Measurements from ENCODE around the gene DCAF17.

The DCAF17 gene

DNA sequence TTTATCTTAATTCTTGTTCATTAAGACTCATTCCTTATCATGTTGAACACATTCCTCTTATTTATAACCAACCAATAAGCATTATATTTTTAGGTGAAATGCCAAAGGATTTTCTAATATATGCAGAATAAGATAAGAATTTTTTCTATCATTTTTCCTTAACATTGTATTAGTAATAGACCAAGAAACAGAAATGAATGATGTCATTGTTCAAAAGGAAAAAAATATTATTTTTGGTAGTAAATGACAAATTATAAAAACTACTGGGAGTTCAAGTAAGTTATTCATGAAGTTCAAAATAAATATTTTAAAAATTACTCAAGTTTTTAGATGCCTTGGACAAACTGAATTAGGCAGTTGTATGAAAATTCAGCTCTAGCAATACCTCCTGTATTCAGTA is 25.5 kb downstream of the DCAF17 start:
- TF ChIP-seq, protein P1, sequence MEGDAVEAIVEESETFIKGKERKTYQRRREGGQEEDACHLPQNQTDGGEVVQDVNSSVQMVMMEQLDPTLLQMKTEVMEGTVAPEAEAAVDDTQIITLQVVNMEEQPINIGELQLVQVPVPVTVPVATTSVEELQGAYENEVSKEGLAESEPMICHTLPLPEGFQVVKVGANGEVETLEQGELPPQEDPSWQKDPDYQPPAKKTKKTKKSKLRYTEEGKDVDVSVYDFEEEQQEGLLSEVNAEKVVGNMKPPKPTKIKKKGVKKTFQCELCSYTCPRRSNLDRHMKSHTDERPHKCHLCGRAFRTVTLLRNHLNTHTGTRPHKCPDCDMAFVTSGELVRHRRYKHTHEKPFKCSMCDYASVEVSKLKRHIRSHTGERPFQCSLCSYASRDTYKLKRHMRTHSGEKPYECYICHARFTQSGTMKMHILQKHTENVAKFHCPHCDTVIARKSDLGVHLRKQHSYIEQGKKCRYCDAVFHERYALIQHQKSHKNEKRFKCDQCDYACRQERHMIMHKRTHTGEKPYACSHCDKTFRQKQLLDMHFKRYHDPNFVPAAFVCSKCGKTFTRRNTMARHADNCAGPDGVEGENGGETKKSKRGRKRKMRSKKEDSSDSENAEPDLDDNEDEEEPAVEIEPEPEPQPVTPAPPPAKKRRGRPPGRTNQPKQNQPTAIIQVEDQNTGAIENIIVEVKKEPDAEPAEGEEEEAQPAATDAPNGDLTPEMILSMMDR (IDR thresholded peaks at IDR 0.05; ENCODE audit: borderline replicate concordance, insufficient read depth, low read depth, low read length) = no peak
- H3K4me3 ChIP-seq (ENCODE audit: low read depth, low read length) = no peak overlapping the region

- no peak overlapping the region for H3K4me3 ChIP-seq (ENCODE audit: low read depth, low read length)
- TF ChIP-seq, protein P1 (IDR thresholded peaks at IDR 0.05; ENCODE audit: borderline replicate concordance, insufficient read depth, low read depth, low read length) = no peak
Observed at GRCh38 chr2:171460537-171460936, 26.5 kb downstream of the DCAF17 start.

- no peak overlapping the region for H3K4me3 ChIP-seq (ENCODE audit: low read depth, low read length)
- TF ChIP-seq, protein P1 (IDR thresholded peaks at IDR 0.05; ENCODE audit: borderline replicate concordance, insufficient read depth, low read depth, low read length) = no peak
Observed at GRCh38 chr2:171469176-171469575, 35.1 kb downstream of the DCAF17 start.

DNA sequence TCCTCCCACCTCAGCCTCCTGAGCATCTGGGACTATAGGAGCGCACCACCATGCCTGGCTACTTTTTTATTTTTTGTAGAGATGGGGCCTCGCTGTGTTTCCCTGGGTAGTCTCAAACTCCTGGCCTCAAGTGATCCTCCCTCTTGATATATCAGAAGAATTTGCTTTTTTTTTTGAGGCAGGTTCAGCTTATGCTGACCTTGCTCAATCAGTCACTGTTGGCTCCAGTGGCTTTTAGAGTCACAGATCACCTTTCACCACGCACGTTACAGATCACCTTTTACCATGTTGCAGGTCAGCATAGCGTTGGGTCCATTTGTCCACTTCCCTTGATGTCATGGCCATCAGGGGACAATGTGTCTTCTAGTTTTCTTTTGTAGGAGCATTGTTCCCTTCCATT is 36.1 kb downstream of the DCAF17 start:
- TF ChIP-seq, protein P1 (IDR thresholded peaks at IDR 0.05; ENCODE audit: borderline replicate concordance, insufficient read depth, low read depth, low read length) = no peak

DNA sequence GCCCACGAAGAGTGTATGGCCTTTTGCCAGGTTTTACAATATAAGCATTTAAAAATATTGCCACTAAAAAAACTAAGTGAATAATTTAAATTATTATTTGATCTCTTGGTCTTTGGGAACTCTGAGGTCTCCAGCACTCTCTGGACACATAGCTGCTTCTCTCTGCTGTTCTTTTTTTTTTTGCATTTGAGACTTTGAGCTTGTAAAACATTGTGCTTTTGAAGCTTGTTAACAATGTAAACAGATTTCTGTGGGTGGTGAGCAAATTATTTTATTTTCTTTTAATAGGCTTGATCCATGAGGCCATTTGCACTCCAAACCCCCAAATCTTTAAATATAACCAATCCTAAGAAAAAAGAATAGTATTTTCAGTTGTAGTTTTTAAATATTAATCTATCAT is 42.0 kb downstream of the DCAF17 start:
- TF ChIP-seq, protein P1 (IDR thresholded peaks at IDR 0.05; ENCODE audit: borderline replicate concordance, insufficient read depth, low read depth, low read length) = no peak
- no peak overlapping the region for H3K4me3 ChIP-seq (ENCODE audit: low read depth, low read length)

More for the DNA sequence above, 36.1 kb downstream of the DCAF17 start:
- no peak overlapping the region for H3K4me3 ChIP-seq (ENCODE audit: low read depth, low read length)

GRCh38 chr2:171478345-171478744 is 44.3 kb downstream of the DCAF17 start:
- no peak overlapping the region for H3K4me3 ChIP-seq (ENCODE audit: low read depth, low read length)
- TF ChIP-seq, protein P1 (IDR thresholded peaks at IDR 0.05; ENCODE audit: borderline replicate concordance, insufficient read depth, low read depth, low read length) = no peak

GRCh38 chr2:171479154-171479814 is 45.3 kb downstream of the DCAF17 start:
- TF ChIP-seq, protein P1 (IDR thresholded peaks at IDR 0.05; ENCODE audit: borderline replicate concordance, insufficient read depth, low read depth, low read length) = no peak
- no peak overlapping the region for H3K4me3 ChIP-seq (ENCODE audit: low read depth, low read length)
